ENCODE results near the gene KRTAP17-1. TPM values are rescaled to one million over a fixed set of nuclear protein-coding genes. Genes with fewer than 3 reads are reported as not detected.
"Not testable (repeated sequence)": the region's sequence is repeated elsewhere in the genome, so short reads cannot be mapped to it uniquely, and the experiment has no call there.

Gene KRTAP17-1
- total and polyA plus RNA-seq, 12 donors, result not detected

DNA sequence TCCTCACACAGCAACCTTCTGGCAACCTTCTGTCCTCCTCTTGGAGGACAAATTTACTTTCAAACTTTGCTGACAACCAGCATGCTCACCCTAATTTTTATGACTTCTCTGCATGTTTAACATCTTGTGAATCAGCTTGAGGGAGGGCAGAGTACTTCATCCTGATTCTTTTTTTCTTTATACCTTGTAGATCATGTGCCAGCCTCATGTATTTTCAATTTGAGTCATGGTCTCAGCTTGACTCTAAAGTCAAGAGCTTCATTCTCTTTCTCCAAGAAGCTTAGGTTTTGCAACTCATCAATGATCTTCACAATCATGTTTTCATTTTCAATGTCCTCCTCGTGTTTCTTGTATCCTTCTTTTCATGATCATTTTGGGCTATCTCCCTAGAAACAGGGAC, 43.7 kb downstream of the KRTAP17-1 start:
- Histone ChIP-seq H3K27me3 (peaks cover 0 to 13% (median 5%) of the 10 kb centered on the region in 7 donors), H3K36me3 (no peaks in the 10 kb centered on the region), H3K4me3 (no peak overlapping the region), H3K27ac (no peak overlapping the region), H3K4me1 (no peaks in the 10 kb centered on the region), H3K9me3 (no peaks in the 10 kb centered on the region)
- WGBS, 2 donors, result 76% methylated on average over 1 of the region's 1 CpG; no CpG with 5 or more reads in 1 of the 2 donors
- ATAC-seq, result no peak
- intact Hi-C loops (cut with DNase I), result no loop called here
- DNase-seq, result no peak
- TF ChIP-seq CTCF (IDR thresholded peaks at IDR 0.05), result no peak

DNA sequence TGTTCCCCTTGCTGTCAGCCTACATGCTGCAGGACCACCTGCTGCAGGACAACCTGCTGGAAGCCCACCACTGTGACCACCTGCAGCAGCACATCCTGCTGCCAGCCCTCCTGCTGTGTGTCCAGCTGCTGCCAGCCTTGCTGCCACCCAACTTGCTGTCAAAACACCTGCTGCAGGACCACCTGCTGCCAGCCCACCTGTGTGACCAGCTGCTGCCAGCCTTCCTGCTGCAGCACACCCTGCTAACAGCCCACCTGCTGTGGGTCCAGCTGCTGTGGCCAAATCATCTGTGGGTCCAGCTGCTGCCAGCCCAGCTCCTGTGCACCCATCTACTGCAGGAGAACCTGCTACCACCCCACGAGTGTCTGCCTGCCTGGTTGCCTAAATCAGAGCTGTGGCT, 44.2 kb downstream of the KRTAP17-1 start:
- H3K9me3 ChIP-seq; intact Hi-C loops (cut with DNase I); H3K27ac ChIP-seq; H3K4me1 ChIP-seq; ATAC-seq; H3K36me3 ChIP-seq; DNase-seq; H3K4me3 ChIP-seq: not testable (repeated sequence)
- peaks cover 0 to 13% (median 5%) of the 10 kb centered on the region in 7 donors for H3K27me3 ChIP-seq
- 36% methylated on average over 1 of the region's 1 CpG; no CpG with 5 or more reads in 1 of the 2 donors for WGBS, 2 donors

DNA sequence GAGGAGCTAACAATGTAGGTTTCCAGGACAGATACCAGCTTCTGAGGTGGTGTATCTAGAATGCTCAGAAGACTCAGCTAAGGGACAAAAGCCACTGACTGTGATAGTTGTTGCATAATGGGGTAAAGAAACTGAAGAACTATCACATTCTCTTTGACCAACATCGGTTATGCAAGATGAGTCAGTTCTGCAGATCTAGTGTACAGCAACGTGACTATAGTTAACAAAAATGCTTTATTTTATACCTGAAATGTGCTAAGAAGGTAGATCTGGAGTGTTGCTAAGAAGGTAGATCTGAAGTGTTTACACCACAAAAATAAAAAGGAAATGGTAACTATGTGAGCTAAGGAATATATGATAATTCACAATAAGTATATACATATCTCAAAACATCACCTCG, 47.8 kb downstream of the KRTAP17-1 start:
- Histone ChIP-seq H3K36me3 (no peaks in the 10 kb centered on the region), H3K9me3 (no peaks in the 10 kb centered on the region), H3K27ac (no peak overlapping the region), H3K4me1 (no peaks in the 10 kb centered on the region), H3K4me3 (no peak overlapping the region), H3K27me3 (peaks cover 0 to 21% (median 4%) of the 10 kb centered on the region in 7 donors)
- DNase-seq, result no peak
- ATAC-seq, result no peak
- WGBS, 2 donors, result 84% methylated on average over 3 of the region's 3 CpGs; no CpG with 5 or more reads in 1 of the 2 donors
- no peak for TF ChIP-seq CTCF (IDR thresholded peaks at IDR 0.05)
- intact Hi-C loops (cut with DNase I), result no loop called here

- Histone ChIP-seq H3K36me3 (no peaks in the 10 kb centered on the region), H3K9me3 (no peaks in the 10 kb centered on the region), H3K4me3 (no peak within 1 kb of the TSS), H3K4me1 (no peaks in the 10 kb centered on the region), H3K27ac (no peak within 1 kb of the TSS), H3K27me3 (peaks cover 0 to 24% (median 11%) of the 10 kb centered on the region in 7 donors)
- intact Hi-C loops (cut with DNase I), result no loop called here
- 35 to 54% methylated on average over 2 of the region's 2 CpGs for WGBS, 2 donors
- no peak for TF ChIP-seq CTCF (IDR thresholded peaks at IDR 0.05)
- no peak for ATAC-seq
- no peak for DNase-seq
Measured at GRCh38 chr17:41265078-41265477, 50.4 kb downstream of the KRTAP17-1 start, which contains the start of gene KRTAP9-6. KRTAP9-6 (plus strand) TSS chr17:41265378; CDS start chr17:41265378, 0 bp downstream.

Other genes with a start within 250 kb of the KRTAP17-1 start
Only the 30 nearest of the 35 such genes appear.
- not detected for gene KRTAP4-9, start 210.3 kb downstream of the KRTAP17-1 start, total RNA-seq
- not detected for gene KRTAP4-9, start 210.3 kb downstream of the KRTAP17-1 start, polyA plus RNA-seq
- not detected for gene KRTAP4-11, start 197.3 kb downstream of the KRTAP17-1 start, total RNA-seq
- gene KRTAP4-11, start 197.3 kb downstream of the KRTAP17-1 start, polyA plus RNA-seq, result not detected
- not detected for gene KRTAP4-12, start 191.5 kb downstream of the KRTAP17-1 start, total RNA-seq
- not detected for gene KRTAP4-12, start 191.5 kb downstream of the KRTAP17-1 start, polyA plus RNA-seq
- not detected for gene KRTAP4-6, start 175.2 kb downstream of the KRTAP17-1 start, total RNA-seq
- not detected for gene KRTAP4-6, start 175.2 kb downstream of the KRTAP17-1 start, polyA plus RNA-seq
- gene KRTAP4-5, start 165.9 kb downstream of the KRTAP17-1 start, total RNA-seq, result not detected
- not detected for gene KRTAP4-5, start 165.9 kb downstream of the KRTAP17-1 start, polyA plus RNA-seq
- gene KRTAP4-4, start 155.0 kb downstream of the KRTAP17-1 start, total RNA-seq, result not detected
- gene KRTAP4-4, start 155.0 kb downstream of the KRTAP17-1 start, polyA plus RNA-seq, result not detected
- not detected for gene KRTAP4-3, start 147.5 kb downstream of the KRTAP17-1 start, total RNA-seq
- not detected for gene KRTAP4-3, start 147.5 kb downstream of the KRTAP17-1 start, polyA plus RNA-seq
- gene KRTAP4-2, start 137.5 kb downstream of the KRTAP17-1 start, total RNA-seq, result not detected
- gene KRTAP4-2, start 137.5 kb downstream of the KRTAP17-1 start, polyA plus RNA-seq, result not detected
- not detected for gene KRTAP4-1, start 130.8 kb downstream of the KRTAP17-1 start, total RNA-seq
- gene KRTAP4-1, start 130.8 kb downstream of the KRTAP17-1 start, polyA plus RNA-seq, result not detected
- not detected for gene KRTAP9-1, start 125.8 kb downstream of the KRTAP17-1 start, total RNA-seq
- gene KRTAP9-1, start 125.8 kb downstream of the KRTAP17-1 start, polyA plus RNA-seq, result not detected
- gene KRTAP9-2, start 89.1 kb downstream of the KRTAP17-1 start, total RNA-seq, result not detected
- not detected for gene KRTAP9-2, start 89.1 kb downstream of the KRTAP17-1 start, polyA plus RNA-seq
- not detected for gene KRTAP9-3, start 83.3 kb downstream of the KRTAP17-1 start, total RNA-seq
- gene KRTAP9-3, start 83.3 kb downstream of the KRTAP17-1 start, polyA plus RNA-seq, result not detected
- not detected for gene KRTAP9-8, start 77.7 kb downstream of the KRTAP17-1 start, total RNA-seq
- not detected for gene KRTAP9-8, start 77.7 kb downstream of the KRTAP17-1 start, polyA plus RNA-seq
- not detected for gene KRTAP9-4, start 66.0 kb downstream of the KRTAP17-1 start, total RNA-seq
- not detected for gene KRTAP9-4, start 66.0 kb downstream of the KRTAP17-1 start, polyA plus RNA-seq
- not detected for gene KRTAP9-9, start 60.3 kb downstream of the KRTAP17-1 start, total RNA-seq
- not detected for gene KRTAP9-9, start 60.3 kb downstream of the KRTAP17-1 start, polyA plus RNA-seq
- gene KRTAP9-6, start 50.3 kb downstream of the KRTAP17-1 start, total RNA-seq, result not detected
- not detected for gene KRTAP9-6, start 50.3 kb downstream of the KRTAP17-1 start, polyA plus RNA-seq
- gene KRTAP9-7, start 40.0 kb downstream of the KRTAP17-1 start, total RNA-seq, result not detected
- gene KRTAP9-7, start 40.0 kb downstream of the KRTAP17-1 start, polyA plus RNA-seq, result not detected
- gene KRTAP29-1, start 12.9 kb downstream of the KRTAP17-1 start, total RNA-seq, result not detected
- gene KRTAP29-1, start 12.9 kb downstream of the KRTAP17-1 start, polyA plus RNA-seq, result not detected
- not detected for gene KRTAP16-1, start 6.4 kb downstream of the KRTAP17-1 start, total RNA-seq
- not detected for gene KRTAP16-1, start 6.4 kb downstream of the KRTAP17-1 start, polyA plus RNA-seq
- not detected for gene KRT33A, start 35.1 kb upstream of the KRTAP17-1 start, total RNA-seq
- gene KRT33A, start 35.1 kb upstream of the KRTAP17-1 start, polyA plus RNA-seq, result not detected
- not detected for gene KRT33B, start 54.1 kb upstream of the KRTAP17-1 start, total RNA-seq
- not detected for gene KRT33B, start 54.1 kb upstream of the KRTAP17-1 start, polyA plus RNA-seq
- not detected for gene KRT34, start 66.6 kb upstream of the KRTAP17-1 start, total RNA-seq
- gene KRT34, start 66.6 kb upstream of the KRTAP17-1 start, polyA plus RNA-seq, result not detected
- not detected for gene KRT31, start 81.9 kb upstream of the KRTAP17-1 start, total RNA-seq
- under 1 TPM in 1 of 2 donors, not detected in 1; 0.01 TPM for gene KRT31, start 81.9 kb upstream of the KRTAP17-1 start, polyA plus RNA-seq
- not detected for gene KRT37, start 108.9 kb upstream of the KRTAP17-1 start, total RNA-seq
- gene KRT37, start 108.9 kb upstream of the KRTAP17-1 start, polyA plus RNA-seq, result not detected
- not detected for gene KRT38, start 125.3 kb upstream of the KRTAP17-1 start, total RNA-seq
- gene KRT38, start 125.3 kb upstream of the KRTAP17-1 start, polyA plus RNA-seq, result not detected
- gene KRT32, start 151.7 kb upstream of the KRTAP17-1 start, total RNA-seq, result under 1 TPM in 2 of 10 donors, not detected in 8; 0.14 to 0.21 TPM
- under 1 TPM in 1 of 2 donors, not detected in 1; 0.22 TPM for gene KRT32, start 151.7 kb upstream of the KRTAP17-1 start, polyA plus RNA-seq
- not detected for gene KRT35, start 165.4 kb upstream of the KRTAP17-1 start, total RNA-seq
- not detected for gene KRT35, start 165.4 kb upstream of the KRTAP17-1 start, polyA plus RNA-seq
- gene KRT36, start 174.2 kb upstream of the KRTAP17-1 start, total RNA-seq, result not detected
- not detected for gene KRT36, start 174.2 kb upstream of the KRTAP17-1 start, polyA plus RNA-seq
- gene KRT13, start 189.9 kb upstream of the KRTAP17-1 start, total RNA-seq, result not detected
- 1 to 10 TPM in 1 of 2 donors, not detected in 1; 6.7 TPM for gene KRT13, start 189.9 kb upstream of the KRTAP17-1 start, polyA plus RNA-seq
- gene KRT15, start 203.2 kb upstream of the KRTAP17-1 start, total RNA-seq, result under 1 TPM in 1 of 10 donors, not detected in 9; 0.07 TPM
- gene KRT15, start 203.2 kb upstream of the KRTAP17-1 start, polyA plus RNA-seq, result under 1 TPM in 1 of 2 donors, not detected in 1; 0.22 TPM

Measured in heart right ventricle (tissue), 16 donors.